Activated T-helper 1 cell treated with anti-CD3 and anti-CD28 coated beads, Interleukin-12 subunit alpha, Interleukin-12 subunit beta, Interleukin-2, Interleukin-4 antibody, amounts not matched to agents 30 ng/mL and 10 ng/mL and 1 ng/mL, durations not matched to agents 14 hours and 24 hours and 36 hours (primary cell): ENCODE data around the gene PITPNM1. TPM values are rescaled to one million over a fixed set of nuclear protein-coding genes. Genes with fewer than 3 reads are reported as not detected.
"Not testable (repeated sequence)": the region's sequence is repeated elsewhere in the genome, so short reads cannot be mapped to it uniquely, and the experiment has no call there.

Experiments used
- DNase-seq: peaks from one replicate; pipeline ENCODE4 v3.0.0; 2021; ENCODE audit warnings: low spot score
- H3K27ac Mint-ChIP-seq: one replicate; pipeline ENCODE4 v1.8.0; 2021; ENCODE audit warnings: mild to moderate bottlenecking, mixed read lengths
- H3K27me3 Mint-ChIP-seq: one replicate; pipeline ENCODE4 v1.8.0; 2022; ENCODE audit warnings: mild to moderate bottlenecking, moderate library complexity, mixed read lengths; ENCODE audit not compliant: insufficient read depth
- H3K36me3 Mint-ChIP-seq: one replicate; pipeline ENCODE4 v1.8.0; 2021; ENCODE audit warnings: low read depth, mixed read lengths
- H3K4me1 Mint-ChIP-seq: one replicate; pipeline ENCODE4 v1.8.0; 2021; ENCODE audit warnings: low read depth, mixed read lengths
- H3K4me3 Mint-ChIP-seq: one replicate; pipeline ENCODE4 v1.8.0; 2021; ENCODE audit warnings: mild to moderate bottlenecking, moderate library complexity, mixed read lengths
- H3K9me3 Mint-ChIP-seq: one replicate; pipeline ENCODE4 v1.8.0; 2021; ENCODE audit warnings: mixed read lengths
- intact Hi-C: fragments of 100-400 bp; cut with micrococcal nuclease; formaldehyde crosslinking; loops from one replicate; pipeline ENCODE4 v1.15.1; 2024
- total RNA-seq: library from RNA; stranded (reverse); gene quantifications from 2 replicates; pipeline ENCODE4 v1.2.3, GENCODE V29; 2022

PITPNM1 gene
- 138 and 140 TPM in 2 replicates for total RNA-seq

DNA sequence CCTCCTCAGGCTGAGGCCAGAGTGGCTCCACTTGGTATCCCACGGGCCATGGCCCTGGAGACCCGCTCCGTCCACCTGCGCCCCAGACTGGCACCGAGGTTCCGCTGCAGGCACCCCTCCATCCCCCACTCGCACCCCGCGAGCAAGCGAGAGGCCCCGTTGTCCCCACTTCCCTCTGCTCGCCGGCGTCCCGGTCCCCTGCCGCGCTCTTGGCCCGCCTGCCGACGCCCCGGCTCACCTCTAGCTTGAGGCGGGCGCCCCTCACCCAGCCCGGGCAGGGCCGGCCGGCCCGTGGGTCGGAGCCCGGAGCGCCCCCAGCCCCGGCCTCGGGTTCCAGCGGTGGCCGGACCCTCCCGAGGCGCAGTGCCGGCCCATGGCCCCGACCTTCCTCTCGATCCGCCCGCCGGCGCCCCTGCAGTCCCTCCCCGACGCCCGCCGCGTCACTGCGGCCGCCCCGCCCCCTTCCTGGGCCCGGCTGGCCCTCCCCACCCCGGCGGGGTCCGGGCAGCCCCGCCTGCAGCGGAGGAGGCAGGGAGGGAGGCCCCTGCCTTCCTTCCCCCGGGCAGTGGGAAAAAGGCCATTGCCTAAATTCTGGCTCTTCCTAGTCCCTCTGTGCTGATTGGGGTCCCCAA, at the start of gene PITPNM1:
PITPNM1 (minus strand) TSS at position 414 of the 632 bp plus-strand sequence. CDS start 1,183 bp downstream, outside the sequence.
- H3K4me3 Mint-ChIP-seq: peak within 1 kb of the TSS; percentile 92
- DNase-seq: peak; percentile 76
- intact Hi-C loops: loop anchor here (5.0 kb wide), 2 partner anchors 218 to 238 kb away; partner anchors contain the start of genes ANKRD13D and GRK2
- peaks cover 27% of the 10 kb centered on the region for H3K36me3 Mint-ChIP-seq
- H3K9me3 Mint-ChIP-seq: no peaks in the 10 kb centered on the region
- peaks cover 54% of the 10 kb centered on the region for H3K4me1 Mint-ChIP-seq
- H3K27me3 Mint-ChIP-seq: no peaks in the 10 kb centered on the region
- peak within 1 kb of the TSS; percentile 96 for H3K27ac Mint-ChIP-seq

DNA sequence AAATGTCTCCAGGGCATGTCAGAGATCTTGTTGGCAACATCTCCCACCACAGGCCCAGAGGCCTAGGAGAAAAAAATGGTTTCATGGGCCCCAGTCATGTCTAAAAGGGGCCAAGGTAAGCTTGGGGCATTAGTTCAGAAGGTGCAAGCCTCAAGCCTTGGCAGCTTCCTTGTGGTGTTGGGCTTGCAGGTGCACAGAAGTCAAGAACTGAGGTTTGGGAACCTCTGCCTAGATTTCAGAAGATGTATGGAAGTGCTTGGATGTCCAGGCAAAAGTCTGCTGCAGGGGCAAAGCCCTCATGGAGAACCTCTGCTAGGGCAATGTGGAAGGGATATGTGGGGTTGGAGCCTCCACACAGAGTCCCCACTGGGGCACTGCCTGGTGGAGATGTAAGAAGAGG, 46.5 kb upstream of the PITPNM1 start:
- H3K36me3 Mint-ChIP-seq, H3K4me3 Mint-ChIP-seq, H3K9me3 Mint-ChIP-seq, H3K27ac Mint-ChIP-seq, DNase-seq, intact Hi-C loops, H3K4me1 Mint-ChIP-seq: not testable (repeated sequence)
- peaks cover 13% of the 10 kb centered on the region for H3K27me3 Mint-ChIP-seq

GRCh38 chr11:67551127-67551526, 46.0 kb upstream of the PITPNM1 start:
- peaks cover 14% of the 10 kb centered on the region for H3K27me3 Mint-ChIP-seq
- intact Hi-C loops: no loop called here
- H3K9me3 Mint-ChIP-seq: peaks cover 5% of the 10 kb centered on the region
- DNase-seq: no peak
- H3K4me1 Mint-ChIP-seq: no peaks in the 10 kb centered on the region
- H3K27ac Mint-ChIP-seq: no peak overlapping the region
- H3K36me3 Mint-ChIP-seq: no peaks in the 10 kb centered on the region
- H3K4me3 Mint-ChIP-seq: no peak overlapping the region

DNA sequence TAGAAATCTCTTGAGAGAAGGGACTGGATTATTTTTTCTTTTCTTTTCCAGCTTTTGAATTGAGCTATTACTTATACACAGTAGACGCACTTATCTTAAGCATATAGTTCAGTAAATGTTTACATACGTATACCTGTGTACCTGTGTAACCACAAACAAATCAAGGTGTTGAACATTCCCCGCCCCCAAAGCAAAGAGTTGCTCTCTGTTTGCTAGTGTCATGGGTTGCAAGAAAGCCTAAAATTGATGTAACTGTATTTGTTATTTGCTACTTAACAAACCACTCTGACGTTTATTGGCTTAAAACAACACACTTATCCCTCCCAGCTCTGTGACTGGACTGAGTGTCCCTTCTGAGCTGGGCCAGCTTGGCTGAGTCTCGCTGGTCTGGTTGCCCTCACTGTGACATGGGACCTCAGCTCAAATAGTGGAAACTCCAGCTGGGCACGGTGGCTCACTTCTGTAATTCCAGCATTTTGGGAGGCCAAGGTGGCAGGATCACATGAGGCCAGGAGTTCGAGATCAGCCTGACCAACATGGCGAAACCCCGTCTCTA, 43.5 kb upstream of the PITPNM1 start:
- H3K4me1 Mint-ChIP-seq: no peaks in the 10 kb centered on the region
- no peak overlapping the region for H3K27ac Mint-ChIP-seq
- peaks cover 5% of the 10 kb centered on the region for H3K9me3 Mint-ChIP-seq
- no peak for DNase-seq
- intact Hi-C loops: no loop called here
- H3K27me3 Mint-ChIP-seq: peaks cover 14% of the 10 kb centered on the region
- H3K36me3 Mint-ChIP-seq: no peaks in the 10 kb centered on the region
- H3K4me3 Mint-ChIP-seq: no peak overlapping the region

GRCh38 chr11:67548112-67548511, 42.9 kb upstream of the PITPNM1 start:
- H3K27ac Mint-ChIP-seq, H3K9me3 Mint-ChIP-seq, intact Hi-C loops, DNase-seq, H3K4me3 Mint-ChIP-seq, H3K4me1 Mint-ChIP-seq, H3K36me3 Mint-ChIP-seq: not testable (repeated sequence)
- peaks cover 14% of the 10 kb centered on the region for H3K27me3 Mint-ChIP-seq

- intact Hi-C loops: no loop called here
- Mint-ChIP-seq H3K27me3 (peaks cover 7% of the 10 kb centered on the region), H3K4me3 (no peak overlapping the region), H3K9me3 (no peaks in the 10 kb centered on the region), H3K36me3 (no peaks in the 10 kb centered on the region), H3K4me1 (no peaks in the 10 kb centered on the region), H3K27ac (no peak overlapping the region)
- DNase-seq: no peak
Measured at GRCh38 chr11:67545280-67545679, 40.1 kb upstream of the PITPNM1 start.

DNA sequence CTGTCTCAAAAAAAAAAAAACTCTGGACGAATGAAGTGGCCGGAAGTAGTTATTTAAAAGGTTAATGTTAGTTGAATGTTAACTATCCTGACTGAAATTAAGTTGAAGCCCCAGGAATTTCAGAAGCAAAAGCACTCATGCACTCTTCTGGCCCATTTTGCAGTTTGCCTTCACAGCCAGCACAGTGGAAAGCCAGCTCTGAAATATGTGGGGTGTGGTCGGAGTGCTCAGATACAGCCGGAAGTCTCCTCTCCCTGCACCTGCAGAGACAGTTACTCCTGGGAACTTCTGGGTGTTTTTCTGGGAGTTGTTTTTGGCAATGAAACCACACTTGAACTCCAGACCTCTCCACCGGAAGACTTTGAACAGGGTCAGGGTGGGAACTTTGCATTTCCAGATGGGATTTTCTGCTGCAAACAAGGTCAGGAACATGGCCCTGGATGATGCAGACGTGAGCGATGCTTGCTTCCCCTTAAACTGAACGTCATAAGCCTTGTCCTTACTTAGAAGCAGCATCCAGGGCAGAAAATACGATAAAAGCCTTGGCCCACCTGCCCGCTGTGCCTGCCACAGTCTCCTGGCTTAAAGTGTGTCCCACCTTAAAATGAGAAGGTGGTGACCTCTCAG, 39.6 kb upstream of the PITPNM1 start:
- Mint-ChIP-seq H3K4me3 (no peak overlapping the region), H3K36me3 (no peaks in the 10 kb centered on the region), H3K9me3 (no peaks in the 10 kb centered on the region), H3K27me3 (peaks cover 3% of the 10 kb centered on the region), H3K27ac (no peak overlapping the region), H3K4me1 (no peaks in the 10 kb centered on the region)
- no peak for DNase-seq
- intact Hi-C loops: no loop called here

DNA sequence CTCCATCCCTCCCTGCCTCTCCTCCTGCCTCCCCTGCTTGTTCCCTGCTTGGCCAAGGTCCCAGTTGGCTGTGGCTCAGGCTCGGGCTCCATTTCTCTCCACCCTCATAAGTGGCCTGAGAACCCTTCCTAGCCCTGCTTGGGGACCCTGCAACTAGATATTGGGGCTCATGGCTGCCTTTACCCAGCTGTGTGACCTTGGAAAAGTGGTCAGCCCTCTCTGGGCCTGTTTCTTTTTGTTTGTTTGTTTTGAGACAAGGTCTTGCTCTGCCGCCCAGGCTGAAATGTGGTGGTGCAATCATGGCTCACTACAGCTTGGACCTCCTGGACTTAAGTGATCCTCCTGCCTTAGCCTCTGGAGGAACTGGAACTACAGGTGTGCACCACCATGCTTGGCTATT, 38.4 kb upstream of the PITPNM1 start:
- intact Hi-C loops: no loop called here
- Mint-ChIP-seq H3K4me3 (no peak overlapping the region), H3K4me1 (no peaks in the 10 kb centered on the region), H3K27ac (no peak overlapping the region), H3K36me3 (no peaks in the 10 kb centered on the region), H3K27me3 (peaks cover 3% of the 10 kb centered on the region), H3K9me3 (no peaks in the 10 kb centered on the region)
- DNase-seq: no peak

DNA sequence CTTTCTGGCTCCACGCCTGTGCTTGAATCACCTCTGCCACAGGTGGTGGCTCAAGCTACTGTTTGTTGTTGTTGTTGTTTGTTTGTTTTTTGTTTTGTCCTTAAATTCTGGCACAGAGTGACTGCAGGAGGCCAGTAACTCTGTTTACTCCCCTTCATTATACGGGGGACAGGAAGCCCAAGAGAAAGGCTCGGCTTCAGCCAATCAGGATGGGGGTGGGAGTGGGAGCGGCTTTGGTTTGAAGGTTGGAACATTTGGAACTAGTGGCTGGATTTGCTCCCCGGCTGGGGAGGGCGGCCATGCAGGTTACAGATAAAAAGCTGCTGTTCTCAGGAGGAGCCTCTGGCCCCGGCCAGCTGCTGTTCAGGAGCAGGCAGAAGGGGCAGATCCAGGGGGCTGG, 37.8 kb upstream of the PITPNM1 start:
- Mint-ChIP-seq H3K27ac (no peak overlapping the region), H3K9me3 (no peaks in the 10 kb centered on the region), H3K27me3 (peaks cover 3% of the 10 kb centered on the region), H3K4me3 (no peak overlapping the region), H3K4me1 (no peaks in the 10 kb centered on the region), H3K36me3 (no peaks in the 10 kb centered on the region)
- DNase-seq: no peak
- intact Hi-C loops: no loop called here

- H3K36me3 Mint-ChIP-seq: no peaks in the 10 kb centered on the region
- no peak overlapping the region for H3K27ac Mint-ChIP-seq
- no peak for DNase-seq
- intact Hi-C loops: no loop called here
- peaks cover 3% of the 10 kb centered on the region for H3K27me3 Mint-ChIP-seq
- no peaks in the 10 kb centered on the region for H3K4me1 Mint-ChIP-seq
- no peak overlapping the region for H3K4me3 Mint-ChIP-seq
- no peaks in the 10 kb centered on the region for H3K9me3 Mint-ChIP-seq
Measured at GRCh38 chr11:67542169-67542568, 37.0 kb upstream of the PITPNM1 start.

DNA sequence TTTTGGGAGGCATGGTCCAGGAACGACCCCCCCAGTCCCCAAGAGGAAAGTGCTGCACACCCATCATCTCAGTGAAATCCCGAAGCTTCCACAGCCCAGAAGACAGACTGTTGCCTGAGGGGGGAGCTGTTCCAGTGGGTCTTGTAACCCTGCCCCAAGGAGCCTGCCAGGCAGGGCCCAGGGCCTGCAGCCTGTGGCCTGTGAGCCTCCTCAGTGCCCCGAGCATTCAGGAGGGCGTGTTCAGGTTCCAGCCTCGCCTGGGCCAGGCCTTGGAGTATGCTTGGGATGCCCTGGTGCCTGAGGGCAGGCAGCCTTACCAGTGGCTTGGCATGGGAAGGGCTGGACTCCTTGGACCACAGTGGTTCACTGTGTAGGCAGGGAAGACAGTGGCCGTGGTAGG, 36.0 kb upstream of the PITPNM1 start:
- H3K27me3 Mint-ChIP-seq: no peaks in the 10 kb centered on the region
- H3K4me1 Mint-ChIP-seq: no peaks in the 10 kb centered on the region
- no peak for DNase-seq
- H3K36me3 Mint-ChIP-seq: no peaks in the 10 kb centered on the region
- H3K9me3 Mint-ChIP-seq: no peaks in the 10 kb centered on the region
- intact Hi-C loops: no loop called here
- no peak overlapping the region for H3K27ac Mint-ChIP-seq
- H3K4me3 Mint-ChIP-seq: no peak overlapping the region

DNA sequence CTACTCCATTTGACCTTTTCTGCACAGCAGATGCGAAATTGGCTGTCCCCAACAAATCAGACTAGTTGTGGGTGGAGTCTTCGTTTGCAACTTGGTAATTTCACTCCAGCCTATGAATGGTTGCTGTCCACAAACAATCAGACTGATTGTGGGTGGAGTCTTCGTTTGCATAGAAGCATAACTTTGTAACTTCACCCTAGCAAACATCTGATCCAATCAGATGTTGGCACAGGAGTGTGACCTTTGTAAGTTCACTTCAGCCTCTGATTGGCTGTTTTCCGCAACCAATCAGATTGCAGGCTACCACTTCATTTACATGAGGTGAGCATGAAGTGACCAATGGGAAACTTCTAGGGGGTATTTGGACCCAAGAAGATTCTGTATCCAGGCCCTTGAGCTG, 34.4 kb upstream of the PITPNM1 start:
- intact Hi-C loops: no loop called here
- H3K27ac Mint-ChIP-seq: no peak overlapping the region
- H3K4me1 Mint-ChIP-seq: no peaks in the 10 kb centered on the region
- H3K9me3 Mint-ChIP-seq: peaks cover 1% of the 10 kb centered on the region
- no peaks in the 10 kb centered on the region for H3K27me3 Mint-ChIP-seq
- H3K36me3 Mint-ChIP-seq: no peaks in the 10 kb centered on the region
- H3K4me3 Mint-ChIP-seq: no peak overlapping the region
- DNase-seq: no peak

DNA sequence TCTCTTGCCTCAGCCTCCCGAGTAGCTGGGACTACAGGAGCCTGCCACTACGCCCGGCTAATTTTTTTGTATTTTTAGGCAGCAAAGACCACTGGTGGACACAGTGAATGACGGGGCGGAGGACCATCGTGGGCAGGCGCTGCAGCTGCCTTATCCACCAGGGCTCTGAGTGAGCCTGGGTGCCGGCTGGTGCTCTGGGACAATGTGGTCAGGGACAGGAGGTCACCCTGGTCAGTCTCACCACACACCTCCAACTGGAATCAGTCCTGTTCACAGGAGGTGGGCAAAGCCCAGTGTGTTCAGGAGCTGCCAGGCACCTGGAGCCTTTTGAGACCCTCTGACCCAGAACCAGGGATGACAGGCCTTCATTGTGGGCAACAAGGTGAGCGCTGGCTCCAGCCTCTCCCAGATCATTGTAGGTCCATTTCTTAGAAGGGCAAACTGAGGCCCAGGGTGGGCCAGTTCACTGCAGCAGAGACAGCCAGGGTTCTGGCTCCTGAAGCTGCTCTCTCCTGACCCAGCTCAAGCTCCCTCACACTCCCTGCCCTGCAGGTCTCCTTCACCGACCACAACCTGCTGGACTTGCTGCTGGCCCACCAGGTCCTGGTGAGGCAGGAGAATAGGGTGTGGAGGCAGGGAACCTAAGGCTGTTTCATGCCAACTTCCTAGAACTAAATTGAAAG, 33.8 kb upstream of the PITPNM1 start:
- Mint-ChIP-seq H3K4me1 (no peaks in the 10 kb centered on the region), H3K27me3 (no peaks in the 10 kb centered on the region), H3K4me3 (no peak overlapping the region), H3K9me3 (peaks cover 7% of the 10 kb centered on the region), H3K27ac (no peak overlapping the region), H3K36me3 (no peaks in the 10 kb centered on the region)
- intact Hi-C loops: no loop called here
- no peak for DNase-seq
